ENCODE results near the gene KDM6B. TPM values are rescaled to one million over a fixed set of nuclear protein-coding genes. Genes with fewer than 3 reads are reported as not detected.

Gene KDM6B
- total and polyA plus RNA-seq, 9 of the 15 experiments (the other 6 are each of a cell fraction or from before 2014, with no cell fraction given) = 0.01 to 22.9 (median 2.2) TPM

DNA sequence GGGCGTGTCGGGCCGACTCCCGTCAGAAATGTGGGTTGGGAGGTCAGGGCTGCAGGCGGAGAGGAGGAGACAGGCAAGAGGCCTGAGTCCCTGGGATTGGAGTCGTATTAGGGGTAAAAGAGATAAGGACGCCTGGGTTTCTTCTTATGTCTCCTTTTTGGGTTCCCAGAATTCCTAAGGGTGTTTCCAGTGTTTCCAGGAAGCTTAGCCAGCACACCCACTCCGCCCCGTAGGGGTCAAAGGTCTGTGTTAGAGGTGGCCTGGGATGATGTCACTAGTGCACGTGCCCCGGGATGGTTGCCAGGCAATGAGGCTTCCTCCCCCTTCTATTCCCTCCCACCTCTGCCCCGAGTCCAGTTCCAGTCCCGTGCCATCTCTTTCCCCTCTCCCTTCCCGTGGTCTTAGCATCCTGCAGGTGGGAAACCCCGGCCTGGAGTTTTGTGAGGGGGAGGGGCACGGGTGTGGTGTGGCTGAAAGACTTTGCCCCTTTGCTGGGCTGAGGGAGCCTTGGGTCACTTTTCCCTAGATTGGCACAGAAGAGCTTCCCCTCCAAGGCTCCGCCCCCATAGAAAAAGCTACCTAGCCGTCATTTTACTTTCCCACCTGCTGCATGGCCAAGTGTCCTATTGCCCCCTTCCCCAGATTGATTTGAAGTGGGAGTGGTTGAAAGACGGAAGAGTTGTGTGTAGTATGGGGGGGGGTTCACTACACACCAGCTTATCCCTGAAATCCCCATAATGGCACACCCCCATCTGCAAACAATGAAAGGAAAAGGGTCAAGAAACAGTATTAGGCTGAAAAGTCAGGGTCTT, 2.8 kb downstream of the KDM6B start (continued):
- TF ChIP-seq, protein P1, sequence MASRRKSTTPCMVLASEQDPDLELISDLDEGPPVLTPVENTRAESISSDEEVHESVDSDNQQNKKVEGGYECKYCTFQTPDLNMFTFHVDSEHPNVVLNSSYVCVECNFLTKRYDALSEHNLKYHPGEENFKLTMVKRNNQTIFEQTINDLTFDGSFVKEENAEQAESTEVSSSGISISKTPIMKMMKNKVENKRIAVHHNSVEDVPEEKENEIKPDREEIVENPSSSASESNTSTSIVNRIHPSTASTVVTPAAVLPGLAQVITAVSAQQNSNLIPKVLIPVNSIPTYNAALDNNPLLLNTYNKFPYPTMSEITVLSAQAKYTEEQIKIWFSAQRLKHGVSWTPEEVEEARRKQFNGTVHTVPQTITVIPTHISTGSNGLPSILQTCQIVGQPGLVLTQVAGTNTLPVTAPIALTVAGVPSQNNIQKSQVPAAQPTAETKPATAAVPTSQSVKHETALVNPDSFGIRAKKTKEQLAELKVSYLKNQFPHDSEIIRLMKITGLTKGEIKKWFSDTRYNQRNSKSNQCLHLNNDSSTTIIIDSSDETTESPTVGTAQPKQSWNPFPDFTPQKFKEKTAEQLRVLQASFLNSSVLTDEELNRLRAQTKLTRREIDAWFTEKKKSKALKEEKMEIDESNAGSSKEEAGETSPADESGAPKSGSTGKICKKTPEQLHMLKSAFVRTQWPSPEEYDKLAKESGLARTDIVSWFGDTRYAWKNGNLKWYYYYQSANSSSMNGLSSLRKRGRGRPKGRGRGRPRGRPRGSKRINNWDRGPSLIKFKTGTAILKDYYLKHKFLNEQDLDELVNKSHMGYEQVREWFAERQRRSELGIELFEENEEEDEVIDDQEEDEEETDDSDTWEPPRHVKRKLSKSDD (conservative IDR thresholded peaks at IDR 0.05; ENCODE audit: low read length) = no peak
- TF ChIP-seq ZNF23 (CRISPR knock-in tag; IDR thresholded peaks at IDR 0.05) (no peak), HNRNPK (IDR thresholded peaks at IDR 0.05; ENCODE audit: low read depth, low read length, poor library complexity, severe bottlenecking) (no peak), ZNF696 (CRISPR knock-in tag; conservative IDR thresholded peaks at IDR 0.05) (no peak), HCFC1 (IDR thresholded peaks at IDR 0.05; ENCODE audit: low read depth, low read length) (peak; percentile 62), CREB1 (IDR thresholded peaks at IDR 0.05) (peak; percentile 60), CREB1 (CRISPR knock-in tag; IDR thresholded peaks at IDR 0.05) (peak; percentile 66; the same call in 1 of the 2 replicates), SRF (CRISPR knock-in tag; IDR thresholded peaks at IDR 0.05) (no peak), NR2C1 (IDR thresholded peaks at IDR 0.05) (peak; percentile 95), NR2C1 (tag; IDR thresholded peaks at IDR 0.05) (peak; percentile 97), ZNF165 (CRISPR knock-in tag; IDR thresholded peaks at IDR 0.05; ENCODE audit: borderline replicate concordance) (no peak), HNRNPH1 (optimal IDR thresholded peaks at IDR 0.05; ENCODE audit: low read depth, low read length) (no peak), FOS (IDR thresholded peaks at IDR 0.05; ENCODE audit: extremely low read depth, insufficient read length) (no peak), RFX1 (IDR thresholded peaks at IDR 0.05) (peak; percentile 89), LEF1 (IDR thresholded peaks at IDR 0.05) (peak; percentile 90), ATF1 (CRISPR knock-in tag; IDR thresholded peaks at IDR 0.05) (no peak), ATF1 (tag; IDR thresholded peaks at IDR 0.05) (peak; percentile 91)
- TF ChIP-seq, protein P2, sequence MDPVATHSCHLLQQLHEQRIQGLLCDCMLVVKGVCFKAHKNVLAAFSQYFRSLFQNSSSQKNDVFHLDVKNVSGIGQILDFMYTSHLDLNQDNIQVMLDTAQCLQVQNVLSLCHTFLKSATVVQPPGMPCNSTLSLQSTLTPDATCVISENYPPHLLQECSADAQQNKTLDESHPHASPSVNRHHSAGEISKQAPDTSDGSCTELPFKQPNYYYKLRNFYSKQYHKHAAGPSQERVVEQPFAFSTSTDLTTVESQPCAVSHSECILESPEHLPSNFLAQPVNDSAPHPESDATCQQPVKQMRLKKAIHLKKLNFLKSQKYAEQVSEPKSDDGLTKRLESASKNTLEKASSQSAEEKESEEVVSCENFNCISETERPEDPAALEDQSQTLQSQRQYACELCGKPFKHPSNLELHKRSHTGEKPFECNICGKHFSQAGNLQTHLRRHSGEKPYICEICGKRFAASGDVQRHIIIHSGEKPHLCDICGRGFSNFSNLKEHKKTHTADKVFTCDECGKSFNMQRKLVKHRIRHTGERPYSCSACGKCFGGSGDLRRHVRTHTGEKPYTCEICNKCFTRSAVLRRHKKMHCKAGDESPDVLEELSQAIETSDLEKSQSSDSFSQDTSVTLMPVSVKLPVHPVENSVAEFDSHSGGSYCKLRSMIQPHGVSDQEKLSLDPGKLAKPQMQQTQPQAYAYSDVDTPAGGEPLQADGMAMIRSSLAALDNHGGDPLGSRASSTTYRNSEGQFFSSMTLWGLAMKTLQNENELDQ (CRISPR knock-in tag; IDR thresholded peaks at IDR 0.05; ENCODE audit: borderline replicate concordance) = no peak
- TF ChIP-seq, protein P3, sequence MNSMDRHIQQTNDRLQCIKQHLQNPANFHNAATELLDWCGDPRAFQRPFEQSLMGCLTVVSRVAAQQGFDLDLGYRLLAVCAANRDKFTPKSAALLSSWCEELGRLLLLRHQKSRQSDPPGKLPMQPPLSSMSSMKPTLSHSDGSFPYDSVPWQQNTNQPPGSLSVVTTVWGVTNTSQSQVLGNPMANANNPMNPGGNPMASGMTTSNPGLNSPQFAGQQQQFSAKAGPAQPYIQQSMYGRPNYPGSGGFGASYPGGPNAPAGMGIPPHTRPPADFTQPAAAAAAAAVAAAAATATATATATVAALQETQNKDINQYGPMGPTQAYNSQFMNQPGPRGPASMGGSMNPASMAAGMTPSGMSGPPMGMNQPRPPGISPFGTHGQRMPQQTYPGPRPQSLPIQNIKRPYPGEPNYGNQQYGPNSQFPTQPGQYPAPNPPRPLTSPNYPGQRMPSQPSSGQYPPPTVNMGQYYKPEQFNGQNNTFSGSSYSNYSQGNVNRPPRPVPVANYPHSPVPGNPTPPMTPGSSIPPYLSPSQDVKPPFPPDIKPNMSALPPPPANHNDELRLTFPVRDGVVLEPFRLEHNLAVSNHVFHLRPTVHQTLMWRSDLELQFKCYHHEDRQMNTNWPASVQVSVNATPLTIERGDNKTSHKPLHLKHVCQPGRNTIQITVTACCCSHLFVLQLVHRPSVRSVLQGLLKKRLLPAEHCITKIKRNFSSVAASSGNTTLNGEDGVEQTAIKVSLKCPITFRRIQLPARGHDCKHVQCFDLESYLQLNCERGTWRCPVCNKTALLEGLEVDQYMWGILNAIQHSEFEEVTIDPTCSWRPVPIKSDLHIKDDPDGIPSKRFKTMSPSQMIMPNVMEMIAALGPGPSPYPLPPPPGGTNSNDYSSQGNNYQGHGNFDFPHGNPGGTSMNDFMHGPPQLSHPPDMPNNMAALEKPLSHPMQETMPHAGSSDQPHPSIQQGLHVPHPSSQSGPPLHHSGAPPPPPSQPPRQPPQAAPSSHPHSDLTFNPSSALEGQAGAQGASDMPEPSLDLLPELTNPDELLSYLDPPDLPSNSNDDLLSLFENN (IDR thresholded peaks at IDR 0.05; ENCODE audit: low read depth in 2 of 2, low read length in 2 of 2) = peak; percentile 39 to 57; a peak in 2 of 4 replicates

All from K562 (cell line).